Upper lobe of left lung (tissue), 4 donors: ENCODE measurements around the gene EML5.

Experiments
- CTCF ChIP-seq, 6 experiments: fragments of 450-650 bp in 4 of 6; fragments of 200-600 bp in 2 of 6; sonication (generic) in 2 of 6; IDR thresholded peaks; one replicate each; pipeline ENCODE4 v1.5.1; 2016 to 2019; ENCODE audit warnings: antibody characterized with exemption in 6 of 6
- POLR2A ChIP-seq, 4 donors: fragments of 450-650 bp; IDR thresholded peaks; one replicate each; pipeline ENCODE4 v1.5.1; 2016 to 2017; ENCODE audit warnings: antibody characterized with exemption in 4 of 4, mild to moderate bottlenecking in 2 of 4

GRCh38 chr14:88837495-88837894 is 44.7 kb upstream of the EML5 start:
- no peak for TF ChIP-seq POLR2A (IDR thresholded peaks at IDR 0.05)
- TF ChIP-seq CTCF (IDR thresholded peaks at IDR 0.05) = no peak
